Measurements from ENCODE around the gene KDM6A. TPM values are rescaled to one million over a fixed set of nuclear protein-coding genes. Genes with fewer than 3 reads are reported as not detected.
A peak's percentile ranks its signal among the peaks of the same experiment; 100 is the strongest.
"Not testable (repeated sequence)": the region's sequence is repeated elsewhere in the genome, so short reads cannot be mapped to it uniquely, and the experiment has no call there.

Gene KDM6A
- polyA plus RNA-seq, 3 donors from 2014 or later = 8.1 to 24.8 (median 14.5) TPM

- Mint-ChIP-seq H3K4me3 (peak overlapping the region in 3 of 5 donors; percentile 8 to 51 (median 39)), H3K36me3 (peaks cover 0 to 11% (median 7%) of the 10 kb centered on the region in 3 donors), H3K27ac (peak overlapping the region; percentile 42 to 79 (median 63)), H3K27me3 (ENCODE audit: low read depth in 3 of 3) (peaks cover 2 to 10% (median 6%) of the 10 kb centered on the region in 3 donors), H3K4me1 (peaks cover 57 to 90% of the 10 kb centered on the region in 2 donors), H3K9me3 (no peaks in the 10 kb centered on the region)
- DNase-seq = peak; percentile 15 to 35 (median 27)
Observed at GRCh38 chrX:45070116-45071007, 197.4 kb downstream of the KDM6A start.

- H3K4me1 Mint-ChIP-seq = peaks cover 59 to 89% of the 10 kb centered on the region in 2 donors
- H3K27ac Mint-ChIP-seq = peak overlapping the region in 5 of 6 donors; percentile 22 to 72 (median 43)
- DNase-seq; H3K27me3 Mint-ChIP-seq (ENCODE audit: low read depth in 3 of 3); H3K9me3 Mint-ChIP-seq; H3K4me3 Mint-ChIP-seq: not testable (repeated sequence)
- H3K36me3 Mint-ChIP-seq = peaks cover 0 to 15% (median 7%) of the 10 kb centered on the region in 3 donors
Observed at GRCh38 chrX:45073011-45073410, 200.0 kb downstream of the KDM6A start.

- peaks cover 27 to 53% of the 10 kb centered on the region in 2 donors for H3K4me1 Mint-ChIP-seq
- no peak for DNase-seq
- H3K36me3 Mint-ChIP-seq = peaks cover 8 to 19% (median 8%) of the 10 kb centered on the region in 3 donors
- H3K4me3 Mint-ChIP-seq = peak overlapping the region in 4 of 5 donors; percentile 2 to 73 (median 37)
- peaks cover 0 to 4% (median 2%) of the 10 kb centered on the region in 3 donors for H3K27me3 Mint-ChIP-seq (ENCODE audit: low read depth in 3 of 3)
- H3K9me3 Mint-ChIP-seq = no peaks in the 10 kb centered on the region
- peak overlapping the region; percentile 13 to 73 (median 51) for H3K27ac Mint-ChIP-seq
Observed at GRCh38 chrX:45077748-45078424, 204.9 kb downstream of the KDM6A start.

GRCh38 chrX:45083314-45083713 lies 210.3 kb downstream of the KDM6A start:
- DNase-seq = no peak

GRCh38 chrX:45110494-45110893 lies 237.5 kb downstream of the KDM6A start:
- H3K4me1 Mint-ChIP-seq = no peaks in the 10 kb centered on the region
- no peak overlapping the region for H3K4me3 Mint-ChIP-seq
- H3K27me3 Mint-ChIP-seq (ENCODE audit: low read depth in 3 of 3) = peaks cover 2 to 6% (median 2%) of the 10 kb centered on the region in 3 donors
- no peak overlapping the region for H3K27ac Mint-ChIP-seq
- peaks cover 9 to 49% (median 25%) of the 10 kb centered on the region in 3 donors for H3K36me3 Mint-ChIP-seq
- H3K9me3 Mint-ChIP-seq = no peaks in the 10 kb centered on the region
- no peak for DNase-seq

More at GRCh38 chrX:45083314-45083713, 210.3 kb downstream of the KDM6A start:
- Mint-ChIP-seq H3K9me3 (no peaks in the 10 kb centered on the region), H3K36me3 (peaks cover 19 to 33% (median 30%) of the 10 kb centered on the region in 3 donors), H3K27ac (peak overlapping the region in 4 of 6 donors; percentile 34 to 63 (median 54)), H3K27me3 (ENCODE audit: low read depth in 3 of 3) (peaks cover 0 to 2% (median 0%) of the 10 kb centered on the region in 3 donors), H3K4me3 (no peak overlapping the region), H3K4me1 (peaks cover 13 to 29% of the 10 kb centered on the region in 2 donors)

GRCh38 chrX:45126158-45126557 lies 253.2 kb downstream of the KDM6A start:
- no peak for DNase-seq
- Mint-ChIP-seq H3K27ac (no peak overlapping the region), H3K9me3 (peaks cover 0 to 7% (median 2%) of the 10 kb centered on the region in 6 donors), H3K36me3 (peaks cover 0 to 7% (median 0%) of the 10 kb centered on the region in 3 donors), H3K4me3 (no peak overlapping the region), H3K4me1 (no peaks in the 10 kb centered on the region), H3K27me3 (ENCODE audit: low read depth in 3 of 3) (peaks cover 3 to 21% (median 8%) of the 10 kb centered on the region in 3 donors)

GRCh38 chrX:45128896-45129454 lies 256.0 kb downstream of the KDM6A start:
- Mint-ChIP-seq H3K27ac (no peak overlapping the region), H3K4me1 (no peaks in the 10 kb centered on the region), H3K9me3 (peaks cover 0 to 10% (median 2%) of the 10 kb centered on the region in 6 donors), H3K4me3 (no peak overlapping the region), H3K36me3 (peaks cover 0 to 7% (median 0%) of the 10 kb centered on the region in 3 donors), H3K27me3 (ENCODE audit: low read depth in 3 of 3) (peaks cover 2 to 15% (median 3%) of the 10 kb centered on the region in 3 donors)
- DNase-seq = no peak

GRCh38 chrX:45133465-45133864 lies 260.5 kb downstream of the KDM6A start:
- H3K4me3 Mint-ChIP-seq = no peak overlapping the region
- peaks cover 0 to 6% (median 1%) of the 10 kb centered on the region in 6 donors for H3K9me3 Mint-ChIP-seq
- H3K4me1 Mint-ChIP-seq = no peaks in the 10 kb centered on the region
- H3K27me3 Mint-ChIP-seq (ENCODE audit: low read depth in 3 of 3) = peaks cover 0 to 1% (median 0%) of the 10 kb centered on the region in 3 donors
- no peak for DNase-seq
- no peak overlapping the region for H3K27ac Mint-ChIP-seq
- no peaks in the 10 kb centered on the region for H3K36me3 Mint-ChIP-seq

- no peak overlapping the region for H3K27ac Mint-ChIP-seq
- peaks cover 0 to 6% (median 1%) of the 10 kb centered on the region in 6 donors for H3K9me3 Mint-ChIP-seq
- peaks cover 0 to 1% (median 0%) of the 10 kb centered on the region in 3 donors for H3K27me3 Mint-ChIP-seq (ENCODE audit: low read depth in 3 of 3)
- H3K4me1 Mint-ChIP-seq = no peaks in the 10 kb centered on the region
- no peaks in the 10 kb centered on the region for H3K36me3 Mint-ChIP-seq
- DNase-seq = no peak
- no peak overlapping the region for H3K4me3 Mint-ChIP-seq
Observed at GRCh38 chrX:45134315-45134731, 261.3 kb downstream of the KDM6A start.

- H3K27ac Mint-ChIP-seq = no peak overlapping the region
- no peaks in the 10 kb centered on the region for H3K4me1 Mint-ChIP-seq
- peaks cover 0 to 6% (median 1%) of the 10 kb centered on the region in 6 donors for H3K9me3 Mint-ChIP-seq
- DNase-seq = no peak
- peaks cover 0 to 1% (median 0%) of the 10 kb centered on the region in 3 donors for H3K27me3 Mint-ChIP-seq (ENCODE audit: low read depth in 3 of 3)
- H3K4me3 Mint-ChIP-seq = no peak overlapping the region
- H3K36me3 Mint-ChIP-seq = no peaks in the 10 kb centered on the region
Observed at GRCh38 chrX:45134775-45135174, 261.8 kb downstream of the KDM6A start.

- not testable (repeated sequence) for H3K4me1 Mint-ChIP-seq; H3K27ac Mint-ChIP-seq; H3K9me3 Mint-ChIP-seq; H3K27me3 Mint-ChIP-seq (ENCODE audit: low read depth in 3 of 3); H3K4me3 Mint-ChIP-seq; H3K36me3 Mint-ChIP-seq
- DNase-seq = peak; percentile 9 to 22 (median 17)
Observed at GRCh38 chrX:45135391-45136075, 262.5 kb downstream of the KDM6A start.

GRCh38 chrX:45137531-45137930 lies 264.5 kb downstream of the KDM6A start:
- Mint-ChIP-seq H3K4me3 (no peak overlapping the region), H3K36me3 (no peaks in the 10 kb centered on the region), H3K9me3 (peaks cover 0 to 2% (median 0%) of the 10 kb centered on the region in 6 donors), H3K27ac (no peak overlapping the region), H3K4me1 (no peaks in the 10 kb centered on the region), H3K27me3 (ENCODE audit: low read depth in 3 of 3) (peaks cover 0 to 1% (median 0%) of the 10 kb centered on the region in 3 donors)
- no peak for DNase-seq

- H3K4me3 Mint-ChIP-seq = no peak overlapping the region
- no peaks in the 10 kb centered on the region for H3K4me1 Mint-ChIP-seq
- H3K27me3 Mint-ChIP-seq (ENCODE audit: low read depth in 3 of 3) = peaks cover 0 to 2% (median 1%) of the 10 kb centered on the region in 3 donors
- H3K36me3 Mint-ChIP-seq = no peaks in the 10 kb centered on the region
- peak in 2 of 3 donors; percentile 13 to 32 for DNase-seq
- no peak overlapping the region for H3K27ac Mint-ChIP-seq
- H3K9me3 Mint-ChIP-seq = peaks cover 0 to under 1% (median 0%) of the 10 kb centered on the region in 6 donors
Observed at GRCh38 chrX:45138525-45138924, 265.5 kb downstream of the KDM6A start.

Measured in immature natural killer cell (primary cell).